GM12878 (cell line): ENCODE measurements around the gene SPATA20. TPM values are rescaled to one million over a fixed set of nuclear protein-coding genes. Genes with fewer than 3 reads are reported as not detected.

Source experiments
- ATAC-seq: fragments of 200-7000 bp; cut with Tn5 transposase; 3 replicates; pipeline ENCODE4 v1.9.1; 2020; ENCODE audit warnings: mild to moderate bottlenecking, moderate library complexity
- BruUV-seq: library from RNA; stranded (reverse); fragments of 400-500 nt; replicated peaks from 2 replicates; lab custom pipeline; 2021; lab: Mats Ljungman, UMichigan
- CTCF ChIA-PET: fragments of 300-600 bp; sonication (Branson Sonifier 250); formaldehyde crosslinking; extraction: SDS; loops from one replicate; lab custom pipeline; 2021; ENCODE audit warnings: inconsistent platforms; lab: Yijun Ruan, JAX
- POLR2A ChIA-PET: fragments of 350-600 bp; formaldehyde crosslinking; extraction: SDS; loops from one replicate; lab custom pipeline; 2021; ENCODE audit warnings: inconsistent platforms; lab: Charles Lee
- RAD21 ChIA-PET: fragments of 300-600 bp; sonication (Branson Sonifier 250); formaldehyde crosslinking; loops from one replicate; lab custom pipeline; 2023; ENCODE audit warnings: antibody characterized with exemption; ENCODE audit not compliant: unreplicated experiment; lab: Charles Lee
- SMC1A ChIA-PET: fragments of 300-600 bp; sonication (Branson Sonifier 250); formaldehyde crosslinking; loops from one replicate; lab custom pipeline; 2023; ENCODE audit not compliant: unreplicated experiment, uncharacterized antibody; lab: Charles Lee
- DNase-seq: peaks from one replicate; pipeline ENCODE4 v3.0.0-alpha.2; 2011; ENCODE audit warnings: low read depth, low spot score
- FAIRE-seq: peaks from 3 replicates; lab custom pipeline; 2011; peaks lifted over from hg19 to GRCh38; lab: Jason Lieb, UNC
- H2AFZ ChIP-seq: 2 replicates; pipeline ENCODE4 v1.6.0; 2011; ENCODE audit warnings: low read depth, low read length, control low read depth; ENCODE audit not compliant: control insufficient read depth
- H3K27ac ChIP-seq: 2 replicates; pipeline ENCODE4 v1.5.1; 2011; ENCODE audit warnings: control low read depth; ENCODE audit not compliant: control insufficient read depth, insufficient read depth
- H3K27me3 ChIP-seq, 2 experiments: replicated peaks in 1 of 2; 2 replicates each; pipeline versions ENCODE4 v1.6.0 to v1.6.1; 2011; ENCODE audit warnings: low read length in 1 of 2; ENCODE audit not compliant: control insufficient read depth in 2 of 2, insufficient read depth in 2 of 2
- H3K36me3 ChIP-seq, 2 experiments: 2 replicates each; pipeline ENCODE4 v1.5.1; 2011; ENCODE audit warnings: low read length in 1 of 2; ENCODE audit not compliant: control insufficient read depth in 2 of 2, insufficient read depth in 2 of 2
- H3K4me1 ChIP-seq: 2 replicates; pipeline ENCODE4 v1.6.1; 2011; ENCODE audit warnings: mild to moderate bottlenecking, low read length, moderate library complexity, mixed read lengths; ENCODE audit not compliant: control insufficient read depth, insufficient read depth
- H3K4me2 ChIP-seq: 2 replicates; pipeline ENCODE4 v1.6.0; 2011; ENCODE audit warnings: control low read depth; ENCODE audit not compliant: control insufficient read depth, insufficient read depth
- H3K4me3 ChIP-seq: fragments of 200-600 bp; sonication (generic); 2 replicates; pipeline ENCODE4 v1.5.1; 2016
- H3K79me2 ChIP-seq: 2 replicates; pipeline ENCODE4 v1.6.0; 2011; ENCODE audit warnings: low read length; ENCODE audit not compliant: control insufficient read depth, insufficient read depth
- H3K9ac ChIP-seq: 2 replicates; pipeline ENCODE4 v1.8.0; 2011; ENCODE audit warnings: low read length, control low read depth, mixed read lengths; ENCODE audit not compliant: control insufficient read depth, insufficient read depth
- H3K9me3 ChIP-seq: replicated peaks from 3 replicates; pipeline ENCODE4 v1.5.1; 2011; ENCODE audit warnings: mild to moderate bottlenecking, low read length; ENCODE audit not compliant: control insufficient read depth, insufficient read depth
- H4K20me1 ChIP-seq: 2 replicates; pipeline ENCODE4 v1.6.0; 2011; ENCODE audit not compliant: control insufficient read depth, insufficient read depth
- CBX3 ChIP-seq: fragments of 200-600 bp; sonication (generic); IDR thresholded peaks from 2 replicates; pipeline ENCODE4 v1.6.1; 2016; ENCODE audit warnings: low read depth, borderline replicate concordance
- CREB1 ChIP-seq: IDR thresholded peaks from 2 replicates; pipeline ENCODE4 v1.6.1; 2012; ENCODE audit warnings: low read depth, mild to moderate bottlenecking, inconsistent platforms
- CREM ChIP-seq: IDR thresholded peaks from 2 replicates; pipeline ENCODE4 v1.6.1; 2014; ENCODE audit warnings: antibody characterized with exemption, low read depth
- FOXM1 ChIP-seq: IDR thresholded peaks from 2 replicates; pipeline ENCODE4 v1.6.1; 2012; ENCODE audit warnings: low read depth, mild to moderate bottlenecking, inconsistent platforms, low read length, moderate library complexity
- HSF1 ChIP-seq: fragments of 150-350 bp; IDR thresholded peaks from 2 replicates; pipeline ENCODE4 v1.6.1; 2014; ENCODE audit warnings: mild to moderate bottlenecking, low read depth, low read length
- LARP7 ChIP-seq: fragments of 450-650 bp; IDR thresholded peaks from 2 replicates; pipeline ENCODE4 v1.6.1; 2017; ENCODE audit warnings: mild to moderate bottlenecking
- NRF1 ChIP-seq: conservative IDR thresholded peaks from 2 replicates; pipeline ENCODE4 v1.6.1; 2011; ENCODE audit warnings: mild to moderate bottlenecking, low read depth, low read length, improper control_type of control experiment
- PAX5 ChIP-seq: IDR thresholded peaks from 2 replicates; pipeline ENCODE4 v1.6.1; 2011; ENCODE audit warnings: low read depth, low read length, borderline replicate concordance
- RFX5 ChIP-seq: IDR thresholded peaks from 2 replicates; pipeline ENCODE4 v1.6.1; 2011; ENCODE audit warnings: low read depth, low read length, improper control_type of control experiment
- RUNX3 ChIP-seq: IDR thresholded peaks from 2 replicates; pipeline ENCODE4 v1.6.1; 2012; ENCODE audit warnings: low read length, inconsistent platforms
- SUPT20H ChIP-seq: IDR thresholded peaks from 2 replicates; pipeline ENCODE4 v1.6.1; 2011; ENCODE audit warnings: low read depth, mild to moderate bottlenecking, low read length, moderate library complexity, borderline replicate concordance; ENCODE audit not compliant: control insufficient read depth
- ZNF687 ChIP-seq: fragments of 450-650 bp; IDR thresholded peaks from 2 replicates; pipeline ENCODE4 v1.6.1; 2017; ENCODE audit warnings: mild to moderate bottlenecking, moderate library complexity
- WGBS: methylation state at CpG from one replicate; pipeline ENCODE4 v1.1.6; 2016; ENCODE audit warnings: low lambda C conversion rate; ENCODE audit not compliant: insufficient replicate concordance, insufficient coverage; ENCODE audit errors: missing lambda C conversion rate; 5-methylcytosine and 5-hydroxymethylcytosine counted together
- in situ Hi-C: fragments of 300-500 bp; cut with MboI; formaldehyde crosslinking; loops from 9 replicates; pipeline ENCODE4 v1.14.3; 2018; ENCODE audit warnings: mixed read lengths
- intact Hi-C: fragments of 100-400 bp; cut with micrococcal nuclease; formaldehyde crosslinking; loops from one replicate; pipeline ENCODE4 v1.14.2; 2022; ENCODE audit not compliant: unreplicated experiment
- polyA plus RNA-seq, 11 experiments: library from polyadenylated mRNA; depleted of rRNA in 4 of 11; unstranded in 6 of 11; stranded (reverse) in 5 of 11; fragments of >200 nt; fragmentation: Nextera tagmentation in 4 of 11; fragmentation: Illumina TruSeq in 1 of 11; extraction: Ambion mirVana in 4 of 11; extraction: Trizol in 1 of 11; gene quantifications; 1 replicate in 1 of 11; 2 replicates in 10 of 11; pipeline versions ENCODE4 v1.2.1 to v1.2.3, GENCODE V29; 2011 to 2016; ENCODE audit warnings: inconsistent platforms in 2 of 11, missing spikeins in 2 of 11, low read depth in 1 of 11
- total RNA-seq, 4 experiments: library from RNA; depleted of rRNA in 3 of 4; stranded (reverse); fragments of >200 nt in 3 of 4; fragmentation: Illumina TruSeq in 1 of 4; extraction: Trizol in 1 of 4; gene quantifications; 2 replicates each; pipeline versions ENCODE4 v1.2.1 to v1.2.3, GENCODE V29; 2013 to 2021

SPATA20 gene
- total and polyA plus RNA-seq, 10 of the 15 experiments (the other 5 are each of a cell fraction or from before 2014, with no cell fraction given), result 2.1 to 69.8 (median 26.6) TPM

DNA sequence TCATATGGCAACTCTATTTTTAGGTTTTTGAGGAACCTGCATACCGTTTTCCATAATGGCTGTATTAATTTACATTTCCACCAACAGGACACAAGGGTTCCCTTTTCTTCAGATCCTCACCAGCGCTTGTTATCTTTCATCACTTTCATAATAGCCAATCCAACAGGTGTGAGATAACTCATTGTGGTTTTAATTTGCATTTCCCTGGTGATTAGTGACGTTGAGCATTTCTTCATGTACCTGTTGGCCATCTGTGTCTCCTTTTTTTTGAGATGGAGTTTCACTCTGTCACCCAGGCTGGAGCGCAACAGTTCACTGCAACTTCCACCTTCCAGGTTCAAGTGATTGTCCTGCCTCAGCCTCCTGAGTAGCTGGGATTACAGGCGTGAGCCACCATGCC, 51.5 kb downstream of the SPATA20 start:
- FAIRE-seq (peak; percentile 71), DNase-seq (peak; percentile 8), ATAC-seq (peak; percentile 68)
- Histone ChIP-seq H3K9me3 (no peaks in the 10 kb centered on the region), H3K4me3 (no peak overlapping the region), H3K4me2 (no peak overlapping the region), H3K27ac (no peak overlapping the region), H2AFZ (no peak overlapping the region), H3K79me2 (no peaks in the 10 kb centered on the region), H3K9ac (no peak overlapping the region), H3K36me3 (no peaks in the 10 kb centered on the region), H3K4me1 (no peaks in the 10 kb centered on the region), H3K27me3 (no peaks in the 10 kb centered on the region; a peak in 1 of 4 replicates), H4K20me1 (no peaks in the 10 kb centered on the region)
- SMC1A ChIA-PET, result no interaction called here
- RAD21 ChIA-PET, result no interaction called here
- POLR2A ChIA-PET, result no interaction called here
- WGBS, result 12% methylated on average over 5 of the region's 5 CpGs
- BruUV-seq, result no TSS peak
- in situ Hi-C loops, result no loop called here
- intact Hi-C loops, result no loop called here
- TF ChIP-seq HSF1, result no peak
- no peak for TF ChIP-seq PAX5
- no peak for TF ChIP-seq LARP7
- peak; percentile 41; the same call in 1 of the 2 replicates for TF ChIP-seq CREM
- peak; percentile 58; the same call in 1 of the 2 replicates for TF ChIP-seq CREB1
- TF ChIP-seq ZNF687, result no peak
- no peak for TF ChIP-seq FOXM1
- TF ChIP-seq SUPT20H, result no peak
- TF ChIP-seq NRF1, result no peak
- no peak for TF ChIP-seq CBX3
- TF ChIP-seq RFX5, result peak; percentile 40; the same call in 1 of the 2 replicates
- peak; percentile 58 for TF ChIP-seq RUNX3
- CTCF ChIA-PET, result no interaction called here
